Measurements from ENCODE around the gene THADA.
"Not testable (repeated sequence)": the region's sequence is repeated elsewhere in the genome, so short reads cannot be mapped to it uniquely, and the experiment has no call there.

THADA gene

DNA sequence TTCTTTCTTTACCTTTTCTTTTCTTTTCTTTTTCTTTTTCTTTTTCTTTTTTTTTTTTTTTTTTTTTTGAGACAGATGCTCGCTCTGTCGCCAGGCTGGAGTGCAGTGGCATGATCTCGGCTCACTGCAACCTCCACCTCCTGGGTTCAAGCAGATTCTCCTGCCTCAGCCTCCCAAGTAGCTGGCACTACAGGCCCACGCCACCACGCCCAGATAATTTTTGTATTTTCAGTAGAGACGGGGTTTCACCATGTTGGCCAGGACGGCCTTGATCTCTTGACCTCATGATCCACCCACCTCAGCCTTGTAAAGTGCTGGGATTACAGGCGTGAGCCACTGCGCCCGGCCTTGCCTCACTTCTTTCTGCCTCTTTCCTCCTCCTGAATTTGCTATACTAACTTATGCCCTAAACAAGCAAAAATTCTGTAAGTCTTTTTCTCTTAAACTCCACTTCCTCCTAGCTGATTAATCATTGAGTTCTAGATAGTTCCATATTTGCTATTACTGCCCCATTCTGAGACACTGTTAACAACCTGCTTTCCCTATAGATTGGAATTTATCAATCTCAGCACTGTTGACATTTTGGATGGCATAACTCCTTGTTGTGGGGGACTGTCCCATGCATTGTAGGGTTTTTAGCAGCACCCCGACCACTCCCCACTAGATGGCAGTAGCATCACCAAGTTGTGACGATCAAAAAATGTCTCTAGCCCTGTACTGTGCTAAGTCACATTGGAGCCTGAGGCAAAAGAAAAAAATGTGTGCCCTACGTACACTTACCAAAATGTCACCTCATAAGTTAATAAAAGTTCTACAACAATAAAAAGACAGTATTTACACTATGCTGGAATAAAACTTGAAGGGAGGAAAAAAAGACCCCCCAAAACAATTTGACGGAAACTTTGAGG is 16.4 kb upstream of the THADA start:
- no peaks in the 10 kb centered on the region for H3K27me3 ChIP-seq (ENCODE audit: insufficient read depth, insufficient read length)
- peak; percentile 71 for DNase-seq (ENCODE audit: low read depth, low spot score)
- no peak overlapping the region for H3K9ac ChIP-seq (ENCODE audit: insufficient read length, low read depth)
- H3K36me3 ChIP-seq (ENCODE audit: insufficient read depth, insufficient read length, low read length), result no peaks in the 10 kb centered on the region
- no peaks in the 10 kb centered on the region for H3K9me3 ChIP-seq (ENCODE audit: insufficient read depth, low read length)
- no peak overlapping the region for H3K4me3 ChIP-seq (ENCODE audit: insufficient read length, low read depth)
- TF ChIP-seq ZNF274 (IDR thresholded peaks at IDR 0.05; ENCODE audit: low read depth, low read length) (no peak), SUZ12 (IDR thresholded peaks at IDR 0.05; ENCODE audit: extremely low read depth, insufficient read depth, insufficient read length) (no peak), YY1 (IDR thresholded peaks at IDR 0.05; ENCODE audit: insufficient read depth, insufficient read length) (no peak)
- H3K4me1 ChIP-seq (ENCODE audit: insufficient read depth, insufficient read length), result no peaks in the 10 kb centered on the region

DNA sequence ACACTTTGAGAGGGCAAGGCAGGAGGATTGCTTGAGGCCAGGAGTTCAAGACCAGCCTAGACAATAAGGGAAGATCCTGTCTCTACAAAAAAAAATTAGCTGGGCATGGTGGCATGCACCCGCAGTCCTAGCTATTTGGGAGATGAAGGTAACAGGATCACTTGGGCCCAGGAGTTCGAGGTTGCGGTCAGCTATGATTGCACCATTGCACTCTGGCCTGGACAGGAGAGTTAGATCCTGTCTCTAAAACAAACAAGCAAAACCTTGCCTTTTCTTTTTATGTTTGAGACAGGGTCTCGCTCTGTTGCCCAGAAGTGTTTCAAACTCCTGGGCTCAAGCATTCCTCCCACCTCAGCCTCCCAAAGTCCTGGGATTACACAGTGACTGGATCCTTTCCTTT is 14.5 kb upstream of the THADA start:
- no peaks in the 10 kb centered on the region for H3K36me3 ChIP-seq (ENCODE audit: insufficient read depth, insufficient read length, low read length)

DNA sequence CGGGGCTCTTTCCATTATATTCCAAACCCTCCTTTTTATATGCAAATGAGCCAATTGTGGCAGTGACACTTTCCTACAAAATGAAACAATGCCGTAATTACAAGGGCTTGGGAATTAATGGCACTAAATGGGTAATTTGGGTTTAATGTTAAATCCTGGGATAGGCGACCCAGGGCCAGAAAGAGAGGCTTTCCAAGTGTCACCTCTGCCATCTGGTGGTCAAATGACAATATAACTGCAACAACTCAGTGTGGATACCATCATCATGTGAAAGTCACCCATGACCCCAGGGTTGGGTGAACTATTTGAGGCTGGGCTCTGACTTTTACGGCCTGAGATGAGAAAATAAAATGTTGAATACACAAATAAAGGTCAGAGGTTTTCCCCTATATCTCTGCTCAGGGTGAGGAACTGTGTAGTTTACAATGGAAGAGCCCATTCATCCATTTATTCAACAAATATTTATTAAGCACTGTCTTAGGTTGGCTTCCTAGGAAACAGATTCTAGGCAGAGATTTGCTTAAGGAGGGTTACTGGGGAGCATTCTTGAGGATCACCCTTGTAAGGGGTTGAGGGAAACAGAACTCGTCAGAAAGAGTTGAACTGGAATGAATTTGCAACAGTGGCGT is 13.6 kb upstream of the THADA start:
- no peak overlapping the region for H3K4me3 ChIP-seq (ENCODE audit: insufficient read length, low read depth)
- TF ChIP-seq SUZ12 (IDR thresholded peaks at IDR 0.05; ENCODE audit: extremely low read depth, insufficient read depth, insufficient read length), result no peak
- no peak for TF ChIP-seq ZNF274 (IDR thresholded peaks at IDR 0.05; ENCODE audit: low read depth, low read length)
- no peak for TF ChIP-seq YY1 (IDR thresholded peaks at IDR 0.05; ENCODE audit: insufficient read depth, insufficient read length)
- no peaks in the 10 kb centered on the region for H3K27me3 ChIP-seq (ENCODE audit: insufficient read depth, insufficient read length)
- DNase-seq (ENCODE audit: low read depth, low spot score), result peak; percentile 38
- H3K9me3 ChIP-seq (ENCODE audit: insufficient read depth, low read length), result no peaks in the 10 kb centered on the region
- H3K4me1 ChIP-seq (ENCODE audit: insufficient read depth, insufficient read length), result no peaks in the 10 kb centered on the region
- no peak overlapping the region for H3K9ac ChIP-seq (ENCODE audit: insufficient read length, low read depth)
- no peaks in the 10 kb centered on the region for H3K36me3 ChIP-seq (ENCODE audit: insufficient read depth, insufficient read length, low read length)

More for the DNA sequence above, 14.5 kb upstream of the THADA start:
- Histone ChIP-seq H3K4me1 (ENCODE audit: insufficient read depth, insufficient read length) (no peaks in the 10 kb centered on the region), H3K9me3 (ENCODE audit: insufficient read depth, low read length) (no peaks in the 10 kb centered on the region), H3K27me3 (ENCODE audit: insufficient read depth, insufficient read length) (no peaks in the 10 kb centered on the region), H3K4me3 (ENCODE audit: insufficient read length, low read depth) (no peak overlapping the region), H3K9ac (ENCODE audit: insufficient read length, low read depth) (no peak overlapping the region)
- TF ChIP-seq ZNF274 (IDR thresholded peaks at IDR 0.05; ENCODE audit: low read depth, low read length) (no peak), YY1 (IDR thresholded peaks at IDR 0.05; ENCODE audit: insufficient read depth, insufficient read length) (no peak), SUZ12 (IDR thresholded peaks at IDR 0.05; ENCODE audit: extremely low read depth, insufficient read depth, insufficient read length) (no peak)
- no peak for DNase-seq (ENCODE audit: low read depth, low spot score)

DNA sequence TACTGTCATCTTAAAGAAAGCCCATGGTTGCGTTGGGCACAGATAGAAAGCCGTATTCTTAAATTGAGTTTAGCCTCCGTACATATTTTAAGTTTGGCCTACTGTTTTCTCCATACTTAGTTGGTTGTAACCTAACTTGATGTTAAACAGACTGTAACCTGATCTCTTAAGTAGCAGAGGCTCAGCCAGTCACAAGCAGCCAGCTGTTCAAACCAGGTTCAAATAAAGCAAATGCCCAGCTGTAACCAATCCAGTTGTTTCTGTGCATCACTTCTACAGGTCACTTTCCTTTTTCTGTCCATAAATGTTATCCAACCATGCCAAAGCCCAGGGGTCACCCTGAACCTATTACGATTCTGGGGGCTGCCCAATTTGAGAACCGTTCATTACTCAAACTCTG is 10.0 kb upstream of the THADA start:
- TF ChIP-seq YY1 (IDR thresholded peaks at IDR 0.05; ENCODE audit: insufficient read depth, insufficient read length), result no peak
- no peak overlapping the region for H3K9ac ChIP-seq (ENCODE audit: insufficient read length, low read depth)
- no peaks in the 10 kb centered on the region for H3K4me1 ChIP-seq (ENCODE audit: insufficient read depth, insufficient read length)
- no peak overlapping the region for H3K4me3 ChIP-seq (ENCODE audit: insufficient read length, low read depth)
- no peaks in the 10 kb centered on the region for H3K27me3 ChIP-seq (ENCODE audit: insufficient read depth, insufficient read length)
- no peaks in the 10 kb centered on the region for H3K36me3 ChIP-seq (ENCODE audit: insufficient read depth, insufficient read length, low read length)
- no peak for DNase-seq (ENCODE audit: low read depth, low spot score)
- no peaks in the 10 kb centered on the region for H3K9me3 ChIP-seq (ENCODE audit: insufficient read depth, low read length)

DNA sequence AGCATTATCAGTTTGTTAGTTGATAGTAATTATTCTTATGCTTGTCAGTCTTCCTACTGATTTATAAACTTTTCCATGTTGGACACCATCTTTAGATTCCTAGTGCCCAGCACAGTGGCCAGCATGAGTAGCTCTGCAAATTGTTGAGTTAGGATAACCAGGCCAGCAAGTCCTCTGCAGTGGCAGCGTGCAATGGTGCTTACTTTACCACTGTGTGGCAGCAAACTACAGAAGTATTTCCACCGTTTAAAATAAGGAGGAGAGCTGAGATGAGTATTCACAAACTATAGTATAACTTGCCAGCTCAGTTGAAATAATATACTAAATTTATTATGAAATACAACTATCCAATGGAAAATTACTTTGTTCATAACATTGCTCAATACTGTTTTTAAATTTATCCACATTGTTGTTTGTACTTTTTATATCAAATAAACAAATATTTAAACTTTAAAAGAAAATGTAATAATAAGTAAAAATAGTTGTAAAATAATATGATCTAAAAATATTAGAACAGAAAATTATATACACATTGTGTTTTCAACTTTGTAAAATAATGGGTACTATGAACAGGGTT is 9.3 kb upstream of the THADA start:
- no peaks in the 10 kb centered on the region for H3K36me3 ChIP-seq (ENCODE audit: insufficient read depth, insufficient read length, low read length)
- H3K4me1 ChIP-seq (ENCODE audit: insufficient read depth, insufficient read length), result no peaks in the 10 kb centered on the region
- H3K9ac ChIP-seq (ENCODE audit: insufficient read length, low read depth), result no peak overlapping the region
- DNase-seq (ENCODE audit: low read depth, low spot score), result no peak
- no peak for TF ChIP-seq SUZ12 (IDR thresholded peaks at IDR 0.05; ENCODE audit: extremely low read depth, insufficient read depth, insufficient read length)
- H3K27me3 ChIP-seq (ENCODE audit: insufficient read depth, insufficient read length), result no peaks in the 10 kb centered on the region
- H3K4me3 ChIP-seq (ENCODE audit: insufficient read length, low read depth), result no peak overlapping the region
- H3K9me3 ChIP-seq (ENCODE audit: insufficient read depth, low read length), result no peaks in the 10 kb centered on the region

DNA sequence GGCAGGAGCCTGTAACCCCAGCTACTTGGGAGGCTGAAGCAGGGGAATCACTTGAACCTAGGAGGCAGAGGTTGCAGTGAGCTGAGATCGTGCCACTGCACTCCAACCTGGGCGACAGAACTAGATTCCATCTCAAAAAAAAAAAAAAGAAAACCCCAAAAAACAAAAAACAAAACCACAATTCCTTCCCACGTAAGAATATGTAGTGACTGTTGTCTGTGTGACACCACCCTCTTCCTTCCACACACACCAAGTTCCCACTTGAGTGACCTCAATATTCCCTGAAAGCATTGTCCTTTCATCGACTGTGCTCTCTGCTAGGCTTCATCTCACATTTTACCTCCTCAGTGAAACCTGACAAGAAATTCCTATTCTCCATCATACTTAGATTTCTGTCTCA is 8.8 kb upstream of the THADA start:
- H3K4me1 ChIP-seq (ENCODE audit: insufficient read depth, insufficient read length), result no peaks in the 10 kb centered on the region
- H3K36me3 ChIP-seq (ENCODE audit: insufficient read depth, insufficient read length, low read length), result no peaks in the 10 kb centered on the region
- no peak overlapping the region for H3K4me3 ChIP-seq (ENCODE audit: insufficient read length, low read depth)
- TF ChIP-seq SUZ12 (IDR thresholded peaks at IDR 0.05; ENCODE audit: extremely low read depth, insufficient read depth, insufficient read length) (no peak), ZNF274 (IDR thresholded peaks at IDR 0.05; ENCODE audit: low read depth, low read length) (no peak), YY1 (IDR thresholded peaks at IDR 0.05; ENCODE audit: insufficient read depth, insufficient read length) (no peak)
- H3K9me3 ChIP-seq (ENCODE audit: insufficient read depth, low read length), result no peaks in the 10 kb centered on the region
- no peak for DNase-seq (ENCODE audit: low read depth, low spot score)
- no peak overlapping the region for H3K9ac ChIP-seq (ENCODE audit: insufficient read length, low read depth)
- no peaks in the 10 kb centered on the region for H3K27me3 ChIP-seq (ENCODE audit: insufficient read depth, insufficient read length)

DNA sequence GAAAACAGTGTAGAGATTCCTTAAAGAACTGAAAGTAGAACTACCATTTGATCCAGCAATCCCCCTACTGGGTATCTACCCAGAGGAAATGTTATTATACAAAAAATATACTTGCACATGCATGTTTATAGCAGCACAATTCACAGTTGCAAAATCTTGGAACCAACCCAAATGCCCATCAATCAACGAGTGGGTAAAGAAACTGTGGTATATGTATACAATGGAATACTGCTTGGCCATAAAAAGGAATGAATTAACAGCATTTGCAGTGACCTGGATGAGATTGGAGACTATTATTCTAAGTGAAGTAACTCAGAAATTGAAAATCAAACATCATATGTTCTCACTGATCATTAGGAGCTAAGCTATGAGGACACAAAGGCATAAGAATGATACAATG is 4.8 kb upstream of the THADA start:
- H3K4me3 ChIP-seq (ENCODE audit: insufficient read length, low read depth); H3K36me3 ChIP-seq (ENCODE audit: insufficient read depth, insufficient read length, low read length); H3K9ac ChIP-seq (ENCODE audit: insufficient read length, low read depth); H3K9me3 ChIP-seq (ENCODE audit: insufficient read depth, low read length); H3K4me1 ChIP-seq (ENCODE audit: insufficient read depth, insufficient read length); DNase-seq (ENCODE audit: low read depth, low spot score); H3K27me3 ChIP-seq (ENCODE audit: insufficient read depth, insufficient read length): not testable (repeated sequence)

Measured in NT2/D1 (cell line).